Right lobe of liver (tissue), 6 donors: Measurements from ENCODE around the gene NPY. TPM values are rescaled to one million over a fixed set of nuclear protein-coding genes. Genes with fewer than 3 reads are reported as not detected.
"Not testable (repeated sequence)": the region's sequence is repeated elsewhere in the genome, so short reads cannot be mapped to it uniquely, and the experiment has no call there.

ENCODE experiments used
- ATAC-seq, 4 donors: fragments of 200-7000 bp; cut with Tn5 transposase; one replicate each; pipeline ENCODE4 v1.9.1; 2020; ENCODE audit warnings: mild to moderate bottlenecking in 4 of 4, moderate library complexity in 4 of 4
- DNase-seq, 3 donors: peaks; one replicate each; pipeline ENCODE4 v3.0.0-alpha.2; 2020
- H3K27ac ChIP-seq, 3 donors: fragments of 200-600 bp; one replicate each; pipeline ENCODE4 v1.8.0; 2022
- H3K27me3 ChIP-seq, 2 donors: fragments of 200-600 bp; one replicate each; pipeline ENCODE4 v1.8.0; 2022
- H3K36me3 ChIP-seq, 4 donors: fragments of 200-600 bp; sonication (generic) in 1 of 4; one replicate each; pipeline versions ENCODE4 v1.5.1 to v1.8.0; 2017 to 2022; ENCODE audit warnings: control low read depth in 1 of 4
- H3K4me1 ChIP-seq, 4 donors: fragments of 200-600 bp; sonication (generic) in 1 of 4; one replicate each; pipeline versions ENCODE4 v1.5.1 to v1.8.0; 2017 to 2022; ENCODE audit warnings: control low read depth in 1 of 4
- H3K4me3 ChIP-seq, 3 donors: fragments of 200-600 bp; one replicate each; pipeline ENCODE4 v1.8.0; 2022
- H3K9me3 ChIP-seq, 4 donors: fragments of 200-600 bp; sonication (generic) in 1 of 4; one replicate each; pipeline versions ENCODE4 v1.5.1 to v1.8.0; 2017 to 2022; ENCODE audit warnings: control low read depth in 1 of 4
- CTCF ChIP-seq, 4 donors: fragments of 200-600 bp in 3 of 4; fragments of 450-650 bp in 1 of 4; IDR thresholded peaks; one replicate each; pipeline versions ENCODE4 v1.5.1 to v1.8.0; 2016 to 2022; ENCODE audit warnings: antibody characterized with exemption in 4 of 4, mild to moderate bottlenecking in 2 of 4
- POLR2A ChIP-seq: fragments of 450-650 bp; IDR thresholded peaks from one replicate; pipeline ENCODE4 v1.6.1; 2017; ENCODE audit warnings: antibody characterized with exemption, mild to moderate bottlenecking
- WGBS: methylation state at CpG from one replicate; pipeline ENCODE4 v1.1.6; 2018; ENCODE audit warnings: low coverage, low lambda C conversion rate; ENCODE audit not compliant: insufficient coverage; ENCODE audit errors: missing lambda C conversion rate; 5-methylcytosine and 5-hydroxymethylcytosine counted together
- intact Hi-C, 2 donors: fragments of 100-400 bp; cut with DNase I; formaldehyde crosslinking; loops; one replicate each; pipeline versions ENCODE4 v1.11.2 to v1.14.1; 2022
- total RNA-seq, 6 experiments: library from RNA; depleted of rRNA in 2 of 6; stranded (reverse); fragments of >200 nt in 2 of 6; fragmentation: NEBNext Ultra II Directional in 3 of 6; extraction: Animal tissue kit (Norgen Biotek cat#: 25700) in 3 of 6; gene quantifications; one replicate each; pipeline versions ENCODE4 v1.1.0 to v1.2.4, GENCODE V29; 2016 to 2023
- donor health status: DM: no; HTN: yes; CAD: no.
- donor health status: DM: no; HTN: no; CAD: no.
- donor health status: DM: no; HTN: no; CAD: no.
- donor health status: DM: no; HTN: yes; CAD: no.
- donor health status: DM: no; HTN: yes; CAD: no.

NPY gene
- total RNA-seq, 6 experiments from 2014 or later, result not detected

GRCh38 chr7:24245362-24245761, 38.6 kb upstream of the NPY start:
- no peaks in the 10 kb centered on the region for H3K36me3 ChIP-seq
- intact Hi-C loops, result no loop called here
- H3K4me3 ChIP-seq, result no peak overlapping the region
- ATAC-seq, result no peak
- no peak overlapping the region for H3K27ac ChIP-seq
- no peaks in the 10 kb centered on the region for H3K27me3 ChIP-seq
- DNase-seq, result no peak
- TF ChIP-seq POLR2A, result no peak
- TF ChIP-seq CTCF (IDR thresholded peaks at IDR 0.05), result no peak
- H3K4me1 ChIP-seq, result no peaks in the 10 kb centered on the region
- no peaks in the 10 kb centered on the region for H3K9me3 ChIP-seq

GRCh38 chr7:24249266-24249665, 34.7 kb upstream of the NPY start:
- no peaks in the 10 kb centered on the region for H3K4me1 ChIP-seq
- H3K4me3 ChIP-seq, result no peak overlapping the region
- no peaks in the 10 kb centered on the region for H3K27me3 ChIP-seq
- TF ChIP-seq POLR2A (no peak), CTCF (IDR thresholded peaks at IDR 0.05) (no peak)
- intact Hi-C loops, result no loop called here
- ATAC-seq (no peak), DNase-seq (no peak)
- no peaks in the 10 kb centered on the region for H3K36me3 ChIP-seq
- no peaks in the 10 kb centered on the region for H3K9me3 ChIP-seq
- WGBS, result 72% methylated on average over 7 of the region's 7 CpGs
- no peak overlapping the region for H3K27ac ChIP-seq

- 34% methylated on average over 2 of the region's 2 CpGs for WGBS
- intact Hi-C loops, result no loop called here
- Histone ChIP-seq H3K9me3 (no peaks in the 10 kb centered on the region), H3K4me3 (no peak overlapping the region), H3K27ac (no peak overlapping the region), H3K4me1 (no peaks in the 10 kb centered on the region), H3K36me3 (no peaks in the 10 kb centered on the region), H3K27me3 (no peaks in the 10 kb centered on the region)
- DNase-seq, result no peak
- ATAC-seq, result no peak
- TF ChIP-seq POLR2A (no peak), CTCF (IDR thresholded peaks at IDR 0.05) (no peak)
Observed at GRCh38 chr7:24251568-24251967, 32.4 kb upstream of the NPY start.

- Histone ChIP-seq H3K9me3 (no peaks in the 10 kb centered on the region), H3K27ac (no peak overlapping the region), H3K4me3 (no peak overlapping the region), H3K4me1 (no peaks in the 10 kb centered on the region), H3K27me3 (no peaks in the 10 kb centered on the region), H3K36me3 (no peaks in the 10 kb centered on the region)
- ATAC-seq (no peak), DNase-seq (no peak)
- 45% methylated on average over 6 of the region's 6 CpGs for WGBS
- intact Hi-C loops, result no loop called here
- TF ChIP-seq POLR2A (no peak), CTCF (IDR thresholded peaks at IDR 0.05) (no peak)
Observed at GRCh38 chr7:24255139-24255538, 28.9 kb upstream of the NPY start.

- H3K36me3 ChIP-seq, ATAC-seq, H3K27ac ChIP-seq, DNase-seq, H3K9me3 ChIP-seq, H3K4me1 ChIP-seq, H3K4me3 ChIP-seq, intact Hi-C loops, H3K27me3 ChIP-seq: not testable (repeated sequence)
- WGBS, result no CpG with 5 or more reads among the region's 1 CpG
Observed at GRCh38 chr7:24258324-24258723, 25.7 kb upstream of the NPY start.
